ENCODE measurements around the gene PCDHGA8.
"Not testable (repeated sequence)": the region's sequence is repeated elsewhere in the genome, so short reads cannot be mapped to it uniquely, and the experiment has no call there.

PCDHGA8 gene

DNA sequence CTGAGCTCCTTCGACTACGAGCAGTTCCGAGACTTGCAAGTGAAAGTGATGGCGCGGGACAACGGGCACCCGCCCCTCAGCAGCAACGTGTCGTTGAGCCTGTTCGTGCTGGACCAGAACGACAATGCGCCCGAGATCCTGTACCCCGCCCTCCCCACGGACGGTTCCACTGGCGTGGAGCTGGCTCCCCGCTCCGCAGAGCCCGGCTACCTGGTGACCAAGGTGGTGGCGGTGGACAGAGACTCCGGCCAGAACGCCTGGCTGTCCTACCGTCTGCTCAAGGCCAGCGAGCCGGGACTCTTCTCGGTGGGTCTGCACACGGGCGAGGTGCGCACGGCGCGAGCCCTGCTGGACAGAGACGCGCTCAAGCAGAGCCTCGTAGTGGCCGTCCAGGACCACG is 39.9 kb downstream of the PCDHGA8 start:
- H3K9ac ChIP-seq (ENCODE audit: low read depth, low read length); H3K4me3 ChIP-seq (ENCODE audit: low read depth, low read length); H3K27me3 ChIP-seq (ENCODE audit: control insufficient read depth, insufficient read depth, low read length); H3K4me1 ChIP-seq (ENCODE audit: control insufficient read depth, insufficient read depth, low read length); H3K36me3 ChIP-seq (ENCODE audit: control insufficient read depth, insufficient read depth, low read length): not testable (repeated sequence)
- H3K9me3 ChIP-seq (ENCODE audit: control insufficient read depth, insufficient read depth, low read length), result peaks cover 15% of the 10 kb centered on the region

DNA sequence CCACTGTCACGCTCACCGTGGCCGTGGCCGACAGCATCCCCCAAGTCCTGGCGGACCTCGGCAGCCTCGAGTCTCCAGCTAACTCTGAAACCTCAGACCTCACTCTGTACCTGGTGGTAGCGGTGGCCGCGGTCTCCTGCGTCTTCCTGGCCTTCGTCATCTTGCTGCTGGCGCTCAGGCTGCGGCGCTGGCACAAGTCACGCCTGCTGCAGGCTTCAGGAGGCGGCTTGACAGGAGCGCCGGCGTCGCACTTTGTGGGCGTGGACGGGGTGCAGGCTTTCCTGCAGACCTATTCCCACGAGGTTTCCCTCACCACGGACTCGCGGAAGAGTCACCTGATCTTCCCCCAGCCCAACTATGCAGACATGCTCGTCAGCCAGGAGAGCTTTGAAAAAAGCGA is 40.3 kb downstream of the PCDHGA8 start:
- H3K27me3 ChIP-seq (ENCODE audit: control insufficient read depth, insufficient read depth, low read length); H3K9ac ChIP-seq (ENCODE audit: low read depth, low read length); H3K4me3 ChIP-seq (ENCODE audit: low read depth, low read length); H3K36me3 ChIP-seq (ENCODE audit: control insufficient read depth, insufficient read depth, low read length); H3K4me1 ChIP-seq (ENCODE audit: control insufficient read depth, insufficient read depth, low read length): not testable (repeated sequence)
- H3K9me3 ChIP-seq (ENCODE audit: control insufficient read depth, insufficient read depth, low read length), result peaks cover 15% of the 10 kb centered on the region

DNA sequence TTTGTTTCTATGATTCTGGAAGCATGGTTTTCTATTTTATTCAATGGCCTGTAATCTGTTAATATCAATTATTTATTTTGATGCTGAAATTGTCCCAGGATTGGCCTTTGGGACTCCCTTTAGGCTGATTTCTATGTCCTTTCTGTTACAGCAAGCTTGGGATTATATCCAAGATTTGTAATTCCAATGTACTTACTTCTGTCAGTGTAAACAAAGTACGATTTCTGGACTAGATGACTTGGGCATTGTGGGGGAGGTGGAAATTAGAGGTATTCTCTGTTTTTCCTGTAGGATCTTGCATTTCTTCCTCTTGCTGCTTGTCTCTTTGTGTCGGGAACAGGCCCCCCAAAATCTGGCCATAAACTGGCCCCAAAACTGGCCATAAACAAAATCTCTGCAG is 41.6 kb downstream of the PCDHGA8 start:
- Histone ChIP-seq H3K4me1 (ENCODE audit: control insufficient read depth, insufficient read depth, low read length) (no peaks in the 10 kb centered on the region), H3K4me3 (ENCODE audit: low read depth, low read length) (no peak overlapping the region), H3K9me3 (ENCODE audit: control insufficient read depth, insufficient read depth, low read length) (peaks cover 15% of the 10 kb centered on the region), H3K27me3 (ENCODE audit: control insufficient read depth, insufficient read depth, low read length) (no peaks in the 10 kb centered on the region), H3K36me3 (ENCODE audit: control insufficient read depth, insufficient read depth, low read length) (no peaks in the 10 kb centered on the region), H3K9ac (ENCODE audit: low read depth, low read length) (no peak overlapping the region)

DNA sequence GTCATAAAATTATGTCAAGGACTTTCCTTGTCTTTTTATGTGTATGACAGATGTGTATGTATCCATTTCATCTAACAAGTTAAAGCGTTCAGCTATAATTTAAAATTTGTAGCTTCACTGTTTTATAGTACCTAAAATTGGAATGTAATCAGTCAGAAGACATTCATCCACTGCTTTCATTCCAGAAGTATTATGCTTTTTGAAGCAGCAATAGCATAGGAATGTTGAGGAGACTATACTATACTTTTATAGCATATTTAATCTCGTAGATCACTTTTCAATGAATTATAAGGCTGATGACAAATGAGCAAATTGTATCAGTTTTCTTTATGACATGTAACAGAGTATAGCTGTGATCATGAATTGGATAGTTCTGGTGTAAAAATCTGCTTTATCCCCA is 44.8 kb downstream of the PCDHGA8 start:
- Histone ChIP-seq H3K9me3 (ENCODE audit: control insufficient read depth, insufficient read depth, low read length) (peaks cover 4% of the 10 kb centered on the region), H3K36me3 (ENCODE audit: control insufficient read depth, insufficient read depth, low read length) (no peaks in the 10 kb centered on the region), H3K4me1 (ENCODE audit: control insufficient read depth, insufficient read depth, low read length) (no peaks in the 10 kb centered on the region), H3K27me3 (ENCODE audit: control insufficient read depth, insufficient read depth, low read length) (no peaks in the 10 kb centered on the region), H3K9ac (ENCODE audit: low read depth, low read length) (no peak overlapping the region), H3K4me3 (ENCODE audit: low read depth, low read length) (no peak overlapping the region)

DNA sequence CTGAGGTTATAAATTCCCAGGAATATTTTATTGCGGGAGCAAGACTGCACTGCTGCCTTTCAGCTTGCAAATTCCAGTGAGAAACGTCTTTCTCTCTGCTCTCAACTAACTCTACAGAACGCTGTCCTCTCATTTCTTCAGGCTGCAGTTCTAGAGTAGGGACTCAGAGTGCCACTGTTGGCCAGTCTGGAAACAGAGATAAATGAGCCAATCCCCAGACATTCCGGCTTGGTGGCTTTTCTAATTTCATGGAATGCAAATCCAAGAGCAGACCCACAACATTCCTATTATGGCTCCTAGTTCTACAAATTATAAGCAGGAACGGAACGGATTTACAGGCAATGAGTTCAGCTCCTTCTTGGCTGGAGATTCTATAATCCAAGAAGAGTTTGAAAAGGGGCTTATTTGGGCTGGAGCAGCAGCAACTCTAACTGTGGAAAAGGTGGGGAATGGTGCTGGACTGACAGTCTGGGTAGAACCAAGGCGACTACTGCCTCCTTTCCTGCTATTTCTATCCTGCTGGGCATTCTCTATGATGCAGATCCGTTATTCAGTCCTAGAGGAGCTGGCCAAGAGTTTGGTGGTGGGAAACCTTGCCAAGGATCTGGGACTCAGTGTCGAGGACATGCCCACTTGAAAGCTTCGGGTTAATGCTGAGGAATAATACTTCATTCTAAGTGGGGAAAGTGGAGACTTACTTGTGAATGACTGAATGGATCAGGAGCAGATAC is 47.1 kb downstream of the PCDHGA8 start:
- Histone ChIP-seq H3K27me3 (ENCODE audit: control insufficient read depth, insufficient read depth, low read length) (no peaks in the 10 kb centered on the region), H3K9me3 (ENCODE audit: control insufficient read depth, insufficient read depth, low read length) (peaks cover under 1% of the 10 kb centered on the region), H3K9ac (ENCODE audit: low read depth, low read length) (no peak overlapping the region), H3K36me3 (ENCODE audit: control insufficient read depth, insufficient read depth, low read length) (no peaks in the 10 kb centered on the region), H3K4me3 (ENCODE audit: low read depth, low read length) (no peak overlapping the region), H3K4me1 (ENCODE audit: control insufficient read depth, insufficient read depth, low read length) (no peaks in the 10 kb centered on the region)

DNA sequence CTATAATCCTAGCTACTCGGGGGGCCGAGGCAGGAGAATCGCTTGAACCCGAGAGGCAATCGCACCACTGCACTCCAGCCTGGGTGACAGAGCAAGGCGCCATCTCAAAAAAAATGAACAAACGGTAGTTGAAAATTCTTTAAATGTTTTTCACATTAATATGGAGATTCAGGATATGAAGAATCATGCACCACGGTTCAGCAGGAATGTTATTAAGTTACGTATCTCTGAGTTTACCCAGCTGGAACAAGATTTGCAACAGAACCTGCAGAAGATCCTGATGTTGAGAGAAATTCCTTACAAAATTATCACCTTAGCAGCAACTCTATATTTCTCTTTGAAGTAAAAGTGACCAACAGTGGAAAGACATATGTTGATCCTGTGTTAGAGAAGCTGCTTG is 47.9 kb downstream of the PCDHGA8 start:
- no peak overlapping the region for H3K4me3 ChIP-seq (ENCODE audit: low read depth, low read length)

DNA sequence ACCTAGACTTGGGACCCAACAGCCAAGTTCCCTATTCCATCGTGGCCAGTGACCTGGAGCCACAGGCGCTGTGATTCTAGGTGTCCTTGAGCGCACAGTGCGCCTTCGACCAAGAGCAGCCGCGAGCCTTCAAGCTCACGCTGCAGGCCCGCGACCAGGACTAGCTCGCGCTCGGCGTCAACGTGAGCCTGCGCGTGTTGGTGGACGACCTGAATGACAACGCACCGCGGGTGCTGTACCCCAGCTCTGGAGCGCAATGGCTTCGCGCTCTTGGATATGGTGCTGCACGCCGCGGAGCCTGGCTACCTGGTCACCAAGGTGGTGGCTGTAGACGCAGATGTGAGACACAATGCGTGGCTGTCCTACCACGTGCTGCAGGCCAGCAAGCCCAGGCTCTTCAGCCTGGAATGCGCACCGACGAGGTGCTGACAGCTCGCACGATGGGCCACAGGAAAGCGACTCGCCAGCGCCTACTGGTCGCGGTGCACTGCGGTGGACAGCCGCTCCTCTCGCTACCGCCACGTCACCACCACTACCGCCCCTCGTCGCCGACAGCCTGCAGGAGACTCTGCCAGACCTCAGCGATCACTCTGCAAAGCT is 49.2 kb downstream of the PCDHGA8 start:
- Histone ChIP-seq H3K4me1 (ENCODE audit: control insufficient read depth, insufficient read depth, low read length) (no peaks in the 10 kb centered on the region), H3K27me3 (ENCODE audit: control insufficient read depth, insufficient read depth, low read length) (no peaks in the 10 kb centered on the region), H3K36me3 (ENCODE audit: control insufficient read depth, insufficient read depth, low read length) (no peaks in the 10 kb centered on the region), H3K9ac (ENCODE audit: low read depth, low read length) (no peak overlapping the region), H3K4me3 (ENCODE audit: low read depth, low read length) (no peak overlapping the region), H3K9me3 (ENCODE audit: control insufficient read depth, insufficient read depth, low read length) (no peaks in the 10 kb centered on the region)

More for the DNA sequence above, 47.9 kb downstream of the PCDHGA8 start:
- no peaks in the 10 kb centered on the region for H3K27me3 ChIP-seq (ENCODE audit: control insufficient read depth, insufficient read depth, low read length)
- H3K36me3 ChIP-seq (ENCODE audit: control insufficient read depth, insufficient read depth, low read length), result no peaks in the 10 kb centered on the region
- H3K4me1 ChIP-seq (ENCODE audit: control insufficient read depth, insufficient read depth, low read length), result no peaks in the 10 kb centered on the region
- H3K9ac ChIP-seq (ENCODE audit: low read depth, low read length), result no peak overlapping the region
- H3K9me3 ChIP-seq (ENCODE audit: control insufficient read depth, insufficient read depth, low read length), result no peaks in the 10 kb centered on the region
